Measurements from ENCODE around the gene NLK. TPM values are rescaled to one million over a fixed set of nuclear protein-coding genes. Genes with fewer than 3 reads are reported as not detected.
"Not testable (repeated sequence)": the region's sequence is repeated elsewhere in the genome, so short reads cannot be mapped to it uniquely, and the experiment has no call there.

NLK gene
- total RNA-seq, 8 experiments from 2014 or later = 26.2 to 134 (median 37.5) TPM

DNA sequence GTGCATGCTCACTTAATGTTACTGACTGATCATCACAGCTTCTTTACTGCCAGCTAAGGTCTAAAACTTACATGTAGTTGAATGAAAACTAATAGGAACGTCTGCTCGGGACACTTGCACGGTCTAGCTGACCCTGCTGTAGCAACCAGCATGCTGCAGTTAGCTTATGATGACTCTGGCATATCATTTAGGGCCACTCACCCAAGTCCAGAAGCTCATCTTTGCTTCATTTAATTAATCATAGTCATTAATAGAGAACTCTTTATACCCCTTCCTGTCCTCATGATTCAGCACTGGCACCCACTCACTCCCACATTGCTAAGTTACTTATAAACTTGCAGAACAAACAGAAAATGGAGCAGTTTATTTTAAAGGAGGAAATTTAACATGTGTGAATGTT is 136.3 kb downstream of the NLK start:
- no peak overlapping the region for H3K4me3 ChIP-seq
- ATAC-seq (replicated peaks in 6 of 8) = no peak
- no peaks in the 10 kb centered on the region for H3K4me1 ChIP-seq (replicated peaks in 1 of 2)
- H3K27ac ChIP-seq = no peak overlapping the region
- WGBS, 10 experiments = 76 to 100% (median 88%) methylated on average over 3 of the region's 3 CpGs; no CpG with 5 or more reads in 3 of the 10 experiments
- in situ Hi-C loops (cut with MboI; ENCODE audit: low pct_unique_long_range_greater_than_20kb in 2 of 9, low sequenced_read_pairs in 9 of 9, unreplicated experiment in 9 of 9) = no loop called here

DNA sequence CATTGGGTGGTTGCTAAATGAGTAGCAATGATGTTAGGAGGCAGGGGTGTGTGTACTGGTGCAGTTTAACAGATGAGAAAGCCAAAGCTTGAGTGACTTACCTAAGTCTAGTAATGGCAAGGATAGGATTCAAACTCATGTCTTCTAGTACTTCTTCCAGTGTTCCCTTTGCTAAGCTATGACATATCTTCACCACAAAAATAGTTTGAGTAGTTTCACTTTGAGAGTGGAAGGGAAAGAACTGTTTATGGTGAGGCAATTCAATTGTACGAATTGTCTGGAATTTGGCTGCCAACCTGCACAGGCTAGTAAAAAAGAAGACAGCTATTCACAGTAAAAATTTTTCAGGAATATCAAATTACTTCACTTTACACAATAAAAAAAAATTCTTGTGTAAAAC is 138.0 kb downstream of the NLK start:
- Histone ChIP-seq H3K27ac (no peak overlapping the region), H3K4me1 (replicated peaks in 1 of 2) (no peaks in the 10 kb centered on the region), H3K4me3 (no peak overlapping the region)
- ATAC-seq (replicated peaks in 6 of 8) = no peak
- 63 to 100% (median 94%) methylated on average over 1 of the region's 1 CpG; no CpG with 5 or more reads in 2 of the 10 experiments for WGBS, 10 experiments
- in situ Hi-C loops (cut with MboI; ENCODE audit: low pct_unique_long_range_greater_than_20kb in 2 of 9, low sequenced_read_pairs in 9 of 9, unreplicated experiment in 9 of 9) = no loop called here

DNA sequence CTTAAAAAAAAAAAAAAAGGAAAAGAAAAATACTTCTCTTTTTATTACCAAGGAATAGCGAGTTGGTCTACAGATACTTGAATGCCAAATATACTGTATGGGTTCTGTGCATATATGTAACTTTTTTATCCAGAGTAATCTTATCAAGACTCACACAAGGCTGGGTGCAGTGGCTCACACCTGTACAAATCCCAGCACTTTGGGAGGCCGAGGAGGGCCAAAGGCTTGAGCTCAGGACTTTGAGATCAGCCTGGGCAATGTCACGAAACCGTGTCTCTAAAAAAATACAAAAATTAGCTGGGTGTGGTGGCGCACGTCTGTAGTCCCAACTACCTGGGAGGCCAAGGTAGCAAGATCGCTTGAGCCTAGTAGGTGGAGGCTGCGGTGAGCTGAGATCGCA is 139.1 kb downstream of the NLK start:
- 93 to 100% (median 94%) methylated on average over 1 to 7 of the region's 9 CpGs; no CpG with 5 or more reads in 4 of the 10 experiments for WGBS, 10 experiments
- in situ Hi-C loops (cut with MboI; ENCODE audit: low pct_unique_long_range_greater_than_20kb in 2 of 9, low sequenced_read_pairs in 9 of 9, unreplicated experiment in 9 of 9) = no loop called here
- H3K27ac ChIP-seq = no peak overlapping the region
- no peak for ATAC-seq (replicated peaks in 6 of 8)
- H3K4me3 ChIP-seq = no peak overlapping the region
- no peaks in the 10 kb centered on the region for H3K4me1 ChIP-seq (replicated peaks in 1 of 2)

DNA sequence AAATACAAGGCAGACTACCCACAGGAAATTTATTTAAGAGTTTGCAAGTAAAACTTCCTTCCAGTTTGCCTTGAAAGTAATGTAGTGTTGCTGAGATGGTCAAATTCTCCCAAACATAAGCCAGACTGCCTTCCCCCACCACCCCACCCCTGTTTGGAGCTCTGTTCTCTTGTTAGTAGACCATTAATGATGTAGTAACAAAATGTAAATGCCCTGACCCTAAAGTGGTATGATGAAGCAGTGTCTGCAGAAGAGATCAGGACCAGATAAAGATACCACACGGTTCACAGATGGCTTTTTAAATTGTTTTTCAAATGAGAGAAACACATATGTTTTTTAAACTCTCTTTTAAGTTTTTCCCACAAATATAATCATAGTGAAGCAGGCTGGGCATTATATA is 140.1 kb downstream of the NLK start:
- peak in 3 of 8 experiments; percentile 19 to 76 (median 41) for ATAC-seq (replicated peaks in 6 of 8)
- in situ Hi-C loops (cut with MboI; ENCODE audit: low pct_unique_long_range_greater_than_20kb in 2 of 9, low sequenced_read_pairs in 9 of 9, unreplicated experiment in 9 of 9) = no loop called here
- WGBS, 10 experiments = 0 to 100% (median 67%) methylated on average over 1 of the region's 1 CpG; no CpG with 5 or more reads in 3 of the 10 experiments
- H3K4me3 ChIP-seq = no peak overlapping the region
- no peak overlapping the region for H3K27ac ChIP-seq
- no peaks in the 10 kb centered on the region for H3K4me1 ChIP-seq (replicated peaks in 1 of 2)

DNA sequence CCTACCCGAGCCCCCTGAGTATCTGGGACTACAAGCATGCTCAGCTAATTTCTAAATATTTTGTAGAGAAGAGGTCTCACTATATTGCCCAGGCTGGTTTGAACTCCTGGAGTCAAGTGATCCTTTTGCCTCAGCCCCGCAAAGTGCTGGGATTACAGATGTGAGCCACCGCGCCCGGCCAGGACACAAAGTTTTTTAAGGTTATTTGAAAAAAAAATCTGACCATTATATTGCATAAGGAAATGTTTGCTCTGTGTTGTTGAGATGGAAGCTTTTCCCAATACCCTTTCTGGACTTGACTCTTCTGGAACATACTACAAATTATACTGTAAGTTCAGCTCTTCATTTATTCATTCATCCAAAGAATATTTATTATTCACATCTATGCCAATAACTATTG is 143.2 kb downstream of the NLK start:
- no peak overlapping the region for H3K4me3 ChIP-seq
- 76 to 100% (median 100%) methylated on average over 1 to 5 of the region's 5 CpGs; no CpG with 5 or more reads in 3 of the 10 experiments for WGBS, 10 experiments
- in situ Hi-C loops (cut with MboI; ENCODE audit: low pct_unique_long_range_greater_than_20kb in 2 of 9, low sequenced_read_pairs in 9 of 9, unreplicated experiment in 9 of 9) = no loop called here
- H3K27ac ChIP-seq = no peak overlapping the region
- no peak for ATAC-seq (replicated peaks in 6 of 8)
- H3K4me1 ChIP-seq (replicated peaks in 1 of 2) = no peaks in the 10 kb centered on the region

DNA sequence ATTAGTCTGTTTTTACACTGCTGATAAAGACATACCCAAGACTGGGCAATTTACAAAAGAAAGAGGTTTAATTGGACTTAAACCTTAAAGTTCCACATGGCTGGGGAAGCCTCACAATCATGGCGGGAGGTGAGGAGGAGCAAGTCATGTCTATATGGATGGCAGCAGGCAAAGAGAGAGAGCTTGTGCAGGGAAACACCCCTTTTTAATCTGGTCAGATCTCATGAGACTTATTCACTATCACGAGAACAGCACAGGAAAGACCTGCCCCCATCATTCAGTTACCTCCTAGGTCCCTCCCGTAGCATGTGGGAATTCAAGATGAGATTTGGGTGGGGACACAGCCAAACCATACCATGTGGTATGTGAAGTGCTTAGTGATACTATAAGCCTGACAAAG is 144.0 kb downstream of the NLK start:
- H3K4me1 ChIP-seq (replicated peaks in 1 of 2); H3K4me3 ChIP-seq; ATAC-seq (replicated peaks in 6 of 8); in situ Hi-C loops (cut with MboI; ENCODE audit: low pct_unique_long_range_greater_than_20kb in 2 of 9, low sequenced_read_pairs in 9 of 9, unreplicated experiment in 9 of 9); H3K27ac ChIP-seq: not testable (repeated sequence)
- 93 to 100% (median 100%) methylated on average over 1 to 3 of the region's 3 CpGs; no CpG with 5 or more reads in 5 of the 10 experiments for WGBS, 10 experiments

DNA sequence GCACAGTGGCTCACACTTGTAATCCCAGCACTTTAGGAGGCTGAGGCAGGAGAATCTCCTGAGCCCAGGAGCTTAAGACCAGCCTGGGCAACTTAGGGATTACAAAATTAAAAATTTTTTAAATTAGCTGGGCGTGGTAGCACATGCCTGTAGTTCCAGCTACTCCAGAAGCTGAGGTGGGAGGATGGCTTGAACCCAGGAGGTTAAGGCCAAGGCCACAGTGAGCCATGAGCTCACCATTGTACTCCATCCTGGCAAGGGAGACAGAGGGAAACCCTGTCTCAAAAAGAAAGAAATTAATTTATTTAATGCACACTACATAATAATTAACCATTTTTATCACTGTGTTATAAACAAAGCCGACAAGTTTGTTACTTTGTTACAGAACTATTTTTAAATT is 145.5 kb downstream of the NLK start:
- in situ Hi-C loops (cut with MboI; ENCODE audit: low pct_unique_long_range_greater_than_20kb in 2 of 9, low sequenced_read_pairs in 9 of 9, unreplicated experiment in 9 of 9) = no loop called here
- 58 to 100% (median 89%) methylated on average over 1 to 2 of the region's 2 CpGs; no CpG with 5 or more reads in 2 of the 10 experiments for WGBS, 10 experiments
- H3K4me1 ChIP-seq (replicated peaks in 1 of 2) = no peaks in the 10 kb centered on the region
- ATAC-seq (replicated peaks in 6 of 8) = no peak
- H3K4me3 ChIP-seq = no peak overlapping the region
- H3K27ac ChIP-seq = no peak overlapping the region

DNA sequence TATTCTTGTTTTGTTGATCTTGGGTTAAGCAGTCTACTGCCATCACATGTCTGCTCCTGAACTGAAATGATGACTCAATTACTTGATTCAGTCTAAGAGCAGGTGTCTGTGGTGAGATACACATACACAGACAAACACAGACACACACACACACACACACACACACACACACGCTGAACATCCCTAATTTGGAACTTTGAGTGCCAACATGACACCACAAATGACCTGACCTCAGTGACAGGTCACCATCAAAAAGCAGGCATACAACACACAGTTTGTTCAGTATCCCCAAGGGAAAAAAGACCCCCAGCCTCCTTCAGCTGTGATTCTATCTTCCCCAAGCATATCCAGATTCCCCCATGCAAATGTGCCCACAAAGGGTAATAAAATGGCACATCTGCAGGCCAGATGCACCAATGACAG is 146.4 kb downstream of the NLK start:
- Histone ChIP-seq H3K27ac (no peak overlapping the region), H3K4me1 (replicated peaks in 1 of 2) (no peaks in the 10 kb centered on the region), H3K4me3 (no peak overlapping the region)
- in situ Hi-C loops (cut with MboI; ENCODE audit: low pct_unique_long_range_greater_than_20kb in 2 of 9, low sequenced_read_pairs in 9 of 9, unreplicated experiment in 9 of 9) = no loop called here
- WGBS, 10 experiments = 86% methylated on average over 1 of the region's 1 CpG; no CpG with 5 or more reads in 9 of the 10 experiments
- ATAC-seq (replicated peaks in 6 of 8) = peak in 1 of 8 experiments; percentile 53

DNA sequence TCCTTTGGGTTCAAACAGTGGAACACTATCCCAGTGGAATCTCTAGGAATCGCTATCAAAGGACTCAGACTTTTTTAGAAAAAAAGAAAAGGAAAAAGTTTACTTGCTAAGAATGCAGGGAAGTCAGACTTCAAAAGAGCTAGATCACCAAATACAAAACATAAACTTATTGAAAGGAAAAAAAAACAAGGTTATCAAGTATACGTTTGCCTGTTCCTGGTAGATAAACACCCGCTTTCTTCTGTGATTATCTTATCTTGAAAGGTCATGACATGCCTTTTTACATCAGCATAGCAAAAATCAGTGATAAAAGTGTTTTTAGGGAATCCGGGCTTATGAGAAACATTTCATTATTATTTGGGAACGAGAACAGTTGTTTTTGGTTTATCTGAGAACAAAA is 147.2 kb downstream of the NLK start:
- Histone ChIP-seq H3K4me3 (no peak overlapping the region), H3K27ac (no peak overlapping the region), H3K4me1 (replicated peaks in 1 of 2) (no peaks in the 10 kb centered on the region)
- in situ Hi-C loops (cut with MboI; ENCODE audit: low pct_unique_long_range_greater_than_20kb in 2 of 9, low sequenced_read_pairs in 9 of 9, unreplicated experiment in 9 of 9) = no loop called here
- ATAC-seq (replicated peaks in 6 of 8) = no peak
- 50 to 100% (median 87%) methylated on average over 1 to 5 of the region's 5 CpGs for WGBS, 10 experiments

DNA sequence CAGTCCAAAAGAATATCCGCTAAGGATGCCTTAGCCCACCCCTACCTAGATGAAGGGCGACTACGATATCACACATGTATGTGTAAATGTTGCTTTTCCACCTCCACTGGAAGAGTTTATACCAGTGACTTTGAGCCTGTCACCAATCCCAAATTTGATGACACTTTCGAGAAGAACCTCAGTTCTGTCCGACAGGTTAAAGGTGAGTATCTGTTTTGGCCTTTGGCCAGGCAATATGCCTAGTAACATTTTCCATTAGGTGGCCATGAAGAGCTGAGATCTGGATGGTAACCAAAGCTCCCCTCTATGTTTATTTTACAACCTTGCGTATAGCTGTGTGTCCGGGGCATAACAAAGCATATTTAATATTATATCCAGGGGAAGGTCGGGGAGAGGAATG is 148.5 kb downstream of the NLK start:
- H3K4me3 ChIP-seq = no peak overlapping the region
- no peak for ATAC-seq (replicated peaks in 6 of 8)
- H3K27ac ChIP-seq = no peak overlapping the region
- in situ Hi-C loops (cut with MboI; ENCODE audit: low pct_unique_long_range_greater_than_20kb in 2 of 9, low sequenced_read_pairs in 9 of 9, unreplicated experiment in 9 of 9) = no loop called here
- 90 to 100% (median 99%) methylated on average over 1 to 7 of the region's 8 CpGs; no CpG with 5 or more reads in 3 of the 10 experiments for WGBS, 10 experiments
- H3K4me1 ChIP-seq (replicated peaks in 1 of 2) = no peaks in the 10 kb centered on the region

DNA sequence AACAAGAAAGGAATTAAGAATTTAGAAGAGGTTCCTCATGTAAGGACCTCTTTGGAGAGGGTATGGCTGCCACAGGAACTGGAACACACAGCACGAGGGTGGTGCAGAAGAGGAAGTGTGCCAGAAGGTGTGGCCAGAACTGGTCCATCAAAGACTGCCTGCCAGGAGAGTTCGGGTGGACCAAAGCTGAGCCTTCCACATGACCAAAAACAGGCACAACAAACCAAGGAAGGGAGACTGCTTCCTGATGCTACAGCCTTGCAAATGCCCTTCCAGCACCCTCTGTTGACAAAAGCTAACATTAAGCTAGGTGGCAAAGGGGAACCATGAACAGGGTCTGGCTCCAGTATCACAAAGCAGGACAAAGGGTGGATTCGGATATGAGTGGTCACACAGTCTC is 150.8 kb downstream of the NLK start:
- in situ Hi-C loops (cut with MboI; ENCODE audit: low pct_unique_long_range_greater_than_20kb in 2 of 9, low sequenced_read_pairs in 9 of 9, unreplicated experiment in 9 of 9) = no loop called here
- H3K27ac ChIP-seq = no peak overlapping the region
- 54 to 86% (median 69%) methylated on average over 1 to 3 of the region's 3 CpGs; no CpG with 5 or more reads in 2 of the 10 experiments for WGBS, 10 experiments

DNA sequence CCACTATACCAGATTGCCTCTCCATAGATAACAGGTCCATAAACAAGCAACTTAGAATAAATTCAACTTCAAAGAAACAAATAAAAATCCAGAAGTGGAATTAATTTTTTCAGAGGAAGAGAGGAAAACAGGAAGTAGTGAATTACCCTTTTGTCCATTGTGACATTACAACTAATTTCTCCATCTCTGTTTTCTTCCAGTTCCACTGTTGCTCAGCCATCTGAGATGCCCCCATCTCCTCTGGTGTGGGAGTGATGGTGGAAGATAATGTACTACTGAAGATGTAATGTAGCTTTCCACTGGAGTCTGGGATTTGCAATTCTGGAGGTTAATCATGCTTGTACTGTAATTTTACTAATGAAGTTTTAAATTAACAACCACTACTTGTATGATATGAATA is 151.9 kb downstream of the NLK start:
- H3K4me3 ChIP-seq = no peak overlapping the region
- no peak for ATAC-seq (replicated peaks in 6 of 8)
- in situ Hi-C loops (cut with MboI; ENCODE audit: low pct_unique_long_range_greater_than_20kb in 2 of 9, low sequenced_read_pairs in 9 of 9, unreplicated experiment in 9 of 9) = no loop called here
- no peak overlapping the region for H3K27ac ChIP-seq
- H3K4me1 ChIP-seq (replicated peaks in 1 of 2) = no peaks in the 10 kb centered on the region

More for the DNA sequence above, 150.8 kb downstream of the NLK start:
- peak in 3 of 8 experiments; percentile 41 to 73 (median 68) for ATAC-seq (replicated peaks in 6 of 8)
- H3K4me3 ChIP-seq = no peak overlapping the region
- no peaks in the 10 kb centered on the region for H3K4me1 ChIP-seq (replicated peaks in 1 of 2)

DNA sequence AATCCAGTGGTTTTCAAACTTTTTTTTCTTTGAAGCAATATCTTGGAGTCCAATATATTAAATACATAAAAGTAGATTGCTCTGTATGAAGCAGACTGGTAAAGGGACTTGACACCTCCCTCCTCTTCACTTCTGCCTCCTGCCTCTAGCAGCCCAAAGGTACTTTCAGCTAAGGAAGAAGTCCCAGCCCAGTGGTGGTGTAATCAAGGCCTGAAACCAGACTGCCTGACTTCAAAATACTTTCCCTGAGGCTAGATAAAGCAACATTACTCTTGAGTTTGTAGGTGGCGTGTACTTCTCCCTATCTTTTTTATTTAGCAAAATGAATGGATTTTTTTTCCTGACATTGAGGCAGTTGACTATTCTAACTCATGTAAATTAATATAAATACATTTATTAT is 154.2 kb downstream of the NLK start:
- peak in 1 of 8 experiments; percentile 12 for ATAC-seq (replicated peaks in 6 of 8)
- in situ Hi-C loops (cut with MboI; ENCODE audit: low pct_unique_long_range_greater_than_20kb in 2 of 9, low sequenced_read_pairs in 9 of 9, unreplicated experiment in 9 of 9) = no loop called here
- 29 to 100% (median 94%) methylated on average over 1 of the region's 1 CpG; no CpG with 5 or more reads in 4 of the 10 experiments for WGBS, 10 experiments
- no peak overlapping the region for H3K27ac ChIP-seq
- no peak overlapping the region for H3K4me3 ChIP-seq
- H3K4me1 ChIP-seq (replicated peaks in 1 of 2) = no peaks in the 10 kb centered on the region

DNA sequence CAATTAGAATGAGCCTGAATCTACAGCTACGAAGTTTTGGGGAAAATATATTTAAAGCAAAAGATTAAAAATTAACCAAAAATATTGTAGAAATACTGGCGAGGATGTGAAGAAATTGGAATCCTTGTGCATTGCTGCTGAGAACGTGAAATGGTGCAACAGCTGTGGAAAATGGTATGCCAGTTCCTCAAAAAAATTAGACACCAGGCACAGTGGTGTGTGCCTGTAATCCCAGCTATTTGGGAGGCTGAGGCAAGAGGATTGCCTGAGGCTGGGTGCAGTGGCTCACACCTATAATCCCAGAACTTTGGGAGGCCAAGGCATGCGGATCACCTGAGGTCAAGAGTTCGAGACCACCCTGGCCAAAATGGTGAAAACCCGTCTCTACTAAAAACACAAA is 156.6 kb downstream of the NLK start:
- in situ Hi-C loops (cut with MboI; ENCODE audit: low pct_unique_long_range_greater_than_20kb in 2 of 9, low sequenced_read_pairs in 9 of 9, unreplicated experiment in 9 of 9) = no loop called here
- WGBS, 10 experiments = 80 to 100% (median 95%) methylated on average over 1 to 6 of the region's 6 CpGs
- Histone ChIP-seq H3K4me1 (replicated peaks in 1 of 2) (no peaks in the 10 kb centered on the region), H3K4me3 (no peak overlapping the region), H3K27ac (no peak overlapping the region)
- no peak for ATAC-seq (replicated peaks in 6 of 8)

All from motor neuron (in vitro differentiated cells).